ENCODE results near the gene MBD6.

DNA sequence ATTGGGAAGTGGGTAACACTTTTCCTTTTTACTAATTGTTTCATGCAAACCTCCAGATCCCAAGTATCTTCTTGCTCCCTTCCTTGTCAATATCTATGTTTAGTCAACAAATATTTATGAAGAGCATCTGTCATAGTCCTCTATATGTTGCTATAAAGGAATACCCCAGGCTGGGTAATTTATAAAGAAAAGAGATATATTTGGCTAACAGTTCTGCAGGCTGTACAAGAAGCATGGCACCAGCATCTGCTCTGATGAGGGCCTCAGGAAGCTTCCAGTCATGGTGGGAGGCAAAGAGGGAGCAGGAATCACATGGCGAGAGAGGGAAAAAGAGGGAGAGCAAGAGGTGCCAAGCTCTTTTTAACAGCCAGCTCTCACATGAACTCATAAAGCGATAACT lies 31.8 kb downstream of the MBD6 start:
- TF ChIP-seq, protein P1, sequence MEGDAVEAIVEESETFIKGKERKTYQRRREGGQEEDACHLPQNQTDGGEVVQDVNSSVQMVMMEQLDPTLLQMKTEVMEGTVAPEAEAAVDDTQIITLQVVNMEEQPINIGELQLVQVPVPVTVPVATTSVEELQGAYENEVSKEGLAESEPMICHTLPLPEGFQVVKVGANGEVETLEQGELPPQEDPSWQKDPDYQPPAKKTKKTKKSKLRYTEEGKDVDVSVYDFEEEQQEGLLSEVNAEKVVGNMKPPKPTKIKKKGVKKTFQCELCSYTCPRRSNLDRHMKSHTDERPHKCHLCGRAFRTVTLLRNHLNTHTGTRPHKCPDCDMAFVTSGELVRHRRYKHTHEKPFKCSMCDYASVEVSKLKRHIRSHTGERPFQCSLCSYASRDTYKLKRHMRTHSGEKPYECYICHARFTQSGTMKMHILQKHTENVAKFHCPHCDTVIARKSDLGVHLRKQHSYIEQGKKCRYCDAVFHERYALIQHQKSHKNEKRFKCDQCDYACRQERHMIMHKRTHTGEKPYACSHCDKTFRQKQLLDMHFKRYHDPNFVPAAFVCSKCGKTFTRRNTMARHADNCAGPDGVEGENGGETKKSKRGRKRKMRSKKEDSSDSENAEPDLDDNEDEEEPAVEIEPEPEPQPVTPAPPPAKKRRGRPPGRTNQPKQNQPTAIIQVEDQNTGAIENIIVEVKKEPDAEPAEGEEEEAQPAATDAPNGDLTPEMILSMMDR (IDR thresholded peaks at IDR 0.05): no peak
- TF ChIP-seq PHF8 (IDR thresholded peaks at IDR 0.05; ENCODE audit: borderline replicate concordance, low read depth): no peak
- no peak for TF ChIP-seq MAFK (IDR thresholded peaks at IDR 0.05; ENCODE audit: partially characterized antibody)
- no peak for TF ChIP-seq CEBPB (IDR thresholded peaks at IDR 0.05)
- TF ChIP-seq CBX2 (IDR thresholded peaks at IDR 0.05; ENCODE audit: borderline replicate concordance, low read depth): no peak
- no peak for TF ChIP-seq BHLHE40 (IDR thresholded peaks at IDR 0.05; ENCODE audit: low read depth, low read length)
- TF ChIP-seq NPAS2 (CRISPR knock-in tag; IDR thresholded peaks at IDR 0.05; ENCODE audit: borderline replicate concordance): no peak
- no peak for TF ChIP-seq JUN (IDR thresholded peaks at IDR 0.05)
- no peak for TF ChIP-seq EP300 (IDR thresholded peaks at IDR 0.05)
- TF ChIP-seq, protein P2, sequence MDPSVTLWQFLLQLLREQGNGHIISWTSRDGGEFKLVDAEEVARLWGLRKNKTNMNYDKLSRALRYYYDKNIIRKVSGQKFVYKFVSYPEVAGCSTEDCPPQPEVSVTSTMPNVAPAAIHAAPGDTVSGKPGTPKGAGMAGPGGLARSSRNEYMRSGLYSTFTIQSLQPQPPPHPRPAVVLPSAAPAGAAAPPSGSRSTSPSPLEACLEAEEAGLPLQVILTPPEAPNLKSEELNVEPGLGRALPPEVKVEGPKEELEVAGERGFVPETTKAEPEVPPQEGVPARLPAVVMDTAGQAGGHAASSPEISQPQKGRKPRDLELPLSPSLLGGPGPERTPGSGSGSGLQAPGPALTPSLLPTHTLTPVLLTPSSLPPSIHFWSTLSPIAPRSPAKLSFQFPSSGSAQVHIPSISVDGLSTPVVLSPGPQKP (IDR thresholded peaks at IDR 0.05; ENCODE audit: low read depth, low read length): no peak
- no peak for TF ChIP-seq MAX (IDR thresholded peaks at IDR 0.05)
- TF ChIP-seq HOXA7 (CRISPR knock-in tag; IDR thresholded peaks at IDR 0.05): no peak
- TF ChIP-seq KDM1A (IDR thresholded peaks at IDR 0.05; ENCODE audit: low read depth): no peak
- no peak for TF ChIP-seq ZSCAN20 (CRISPR knock-in tag; IDR thresholded peaks at IDR 0.05)

All from A549 (cell line).